Small intestine (tissue), 7 donors: ENCODE measurements around the gene WIZ. TPM values are rescaled to one million over a fixed set of nuclear protein-coding genes. Genes with fewer than 3 reads are reported as not detected.

Experiments used
- DNase-seq, 2 donors: peaks; one replicate each; pipeline versions ENCODE4 v3.0.0 to v3.0.0-alpha.2; 2013
- FAIRE-seq: peaks from 2 replicates; lab custom pipeline; 2012; peaks lifted over from hg19 to GRCh38; lab: Jason Lieb, UNC
- H3K27ac ChIP-seq, 3 donors: one replicate each; pipeline ENCODE4 v1.5.1; 2013; ENCODE audit warnings: low read length in 2 of 3, mild to moderate bottlenecking in 2 of 3, control low read depth in 1 of 3, inconsistent platforms in 1 of 3, low read depth in 1 of 3, moderate library complexity in 1 of 3
- H3K27me3 ChIP-seq, 3 donors: one replicate each; pipeline ENCODE4 v1.6.1; 2013; ENCODE audit warnings: low read length in 3 of 3, inconsistent platforms in 1 of 3; ENCODE audit not compliant: control insufficient read depth in 3 of 3, insufficient read depth in 3 of 3
- H3K36me3 ChIP-seq, 3 donors: one replicate each; pipeline ENCODE4 v1.6.1; 2013; ENCODE audit warnings: low read length in 3 of 3, inconsistent platforms in 1 of 3, low read depth in 1 of 3, mild to moderate bottlenecking in 1 of 3, moderate library complexity in 1 of 3; ENCODE audit not compliant: control insufficient read depth in 3 of 3, insufficient read depth in 2 of 3
- H3K4me1 ChIP-seq, 3 donors: one replicate each; pipeline ENCODE4 v1.6.1; 2013; ENCODE audit warnings: low read length in 2 of 3, inconsistent platforms in 1 of 3, low read depth in 1 of 3, mild to moderate bottlenecking in 1 of 3, moderate library complexity in 1 of 3; ENCODE audit not compliant: control insufficient read depth in 3 of 3, insufficient read depth in 2 of 3
- H3K4me3 ChIP-seq, 3 donors: one replicate each; pipeline ENCODE4 v1.5.1; 2013; ENCODE audit warnings: low read length in 3 of 3, control low read depth in 1 of 3, inconsistent platforms in 1 of 3, low read depth in 1 of 3, mild to moderate bottlenecking in 1 of 3, moderate library complexity in 1 of 3
- H3K9me3 ChIP-seq, 2 donors: one replicate each; pipeline ENCODE4 v1.6.1; 2013; ENCODE audit warnings: low read depth in 1 of 2, low read length in 1 of 2; ENCODE audit not compliant: control insufficient read depth in 2 of 2, insufficient read depth in 1 of 2
- WGBS, 3 donors: extraction: QIAGEN DNeasy Blood & Tissue Kit; methylation state at CpG; one replicate each; pipeline ENCODE4 v1.1.7; 2013; 5-methylcytosine and 5-hydroxymethylcytosine counted together
- polyA plus RNA-seq, 4 donors: library from polyadenylated mRNA; stranded (reverse) in 3 of 4; unstranded in 1 of 4; fragments of 200-250 nt in 3 of 4; fragments of 120-200 nt in 1 of 4; gene quantifications; one replicate each; pipeline versions ENCODE4 v1.2.1 to v1.2.3, GENCODE V29; 2013
- donor health status: healthy with polysubstance abuse.
- donor health status: control.
- donor health status: control.
- donor health status: Bipolar disorder and iron deficiency.
- donor health status: healthy.

WIZ gene
- polyA plus RNA-seq, 4 donors: 7.0 to 19.6 (median 15.5) TPM

GRCh38 chr19:15457701-15458484, 8.1 kb upstream of the WIZ start:
- Histone ChIP-seq H3K4me3 (no peak overlapping the region), H3K27me3 (peaks cover 3 to 74% (median 10%) of the 10 kb centered on the region in 3 donors)

GRCh38 chr19:15456871-15457700, 7.3 kb upstream of the WIZ start:
- H3K27ac ChIP-seq: no peak overlapping the region
- FAIRE-seq: no peak
- DNase-seq: peak; percentile 48 to 51
- peaks cover 0 to 5% (median 0%) of the 10 kb centered on the region in 3 donors for H3K36me3 ChIP-seq
- H3K4me1 ChIP-seq: peaks cover 0 to 6% (median 3%) of the 10 kb centered on the region in 3 donors
- WGBS, 3 donors: 11 to 38% (median 32%) methylated on average over 68 to 86 of the region's 86 CpGs
- H3K27me3 ChIP-seq: peaks cover 3 to 77% (median 10%) of the 10 kb centered on the region in 3 donors
- peaks cover 0 to under 1% of the 10 kb centered on the region in 2 donors for H3K9me3 ChIP-seq
- H3K4me3 ChIP-seq: no peak overlapping the region

More at GRCh38 chr19:15457701-15458484, 8.1 kb upstream of the WIZ start:
- Histone ChIP-seq H3K9me3 (no peaks in the 10 kb centered on the region), H3K36me3 (peaks cover 0 to 5% (median 0%) of the 10 kb centered on the region in 3 donors), H3K4me1 (peaks cover 0 to 1% (median 0%) of the 10 kb centered on the region in 3 donors), H3K27ac (no peak overlapping the region)
- WGBS, 3 donors: 13 to 34% (median 34%) methylated on average over 50 to 54 of the region's 54 CpGs
- FAIRE-seq (no peak), DNase-seq (no peak)

- DNase-seq (no peak), FAIRE-seq (no peak)
- Histone ChIP-seq H3K27me3 (peaks cover 3 to 77% (median 10%) of the 10 kb centered on the region in 3 donors), H3K4me1 (peaks cover 0 to 6% (median 3%) of the 10 kb centered on the region in 3 donors), H3K36me3 (peaks cover 0 to 5% (median 0%) of the 10 kb centered on the region in 3 donors), H3K4me3 (no peak overlapping the region), H3K9me3 (peaks cover 0 to 4% of the 10 kb centered on the region in 2 donors), H3K27ac (no peak overlapping the region)
- 46 to 60% (median 52%) methylated on average over 13 to 14 of the region's 14 CpGs for WGBS, 3 donors
These were observed 6.7 kb upstream of the WIZ start for GRCh38 chr19:15456441-15456840.

DNA sequence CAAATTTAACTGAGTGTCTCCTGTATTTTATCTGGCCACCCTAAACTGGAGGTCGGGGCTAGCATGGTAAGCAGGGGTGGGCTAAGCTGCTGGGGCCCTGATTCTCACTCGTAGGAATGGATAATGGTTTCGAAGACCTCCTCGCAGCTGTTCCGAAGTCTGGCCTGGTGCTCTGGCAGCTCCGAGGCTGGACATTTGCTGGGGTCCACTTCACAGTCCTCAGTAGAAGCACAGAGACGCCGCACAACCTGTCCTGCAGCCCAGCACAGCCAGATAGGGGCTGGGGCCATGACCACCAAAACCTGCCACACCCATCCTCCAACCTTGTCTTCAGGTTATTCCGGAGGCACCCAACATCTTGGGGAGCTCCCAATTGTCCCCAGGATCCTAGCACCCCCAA, 6.2 kb upstream of the WIZ start:
- no peak for FAIRE-seq

DNA sequence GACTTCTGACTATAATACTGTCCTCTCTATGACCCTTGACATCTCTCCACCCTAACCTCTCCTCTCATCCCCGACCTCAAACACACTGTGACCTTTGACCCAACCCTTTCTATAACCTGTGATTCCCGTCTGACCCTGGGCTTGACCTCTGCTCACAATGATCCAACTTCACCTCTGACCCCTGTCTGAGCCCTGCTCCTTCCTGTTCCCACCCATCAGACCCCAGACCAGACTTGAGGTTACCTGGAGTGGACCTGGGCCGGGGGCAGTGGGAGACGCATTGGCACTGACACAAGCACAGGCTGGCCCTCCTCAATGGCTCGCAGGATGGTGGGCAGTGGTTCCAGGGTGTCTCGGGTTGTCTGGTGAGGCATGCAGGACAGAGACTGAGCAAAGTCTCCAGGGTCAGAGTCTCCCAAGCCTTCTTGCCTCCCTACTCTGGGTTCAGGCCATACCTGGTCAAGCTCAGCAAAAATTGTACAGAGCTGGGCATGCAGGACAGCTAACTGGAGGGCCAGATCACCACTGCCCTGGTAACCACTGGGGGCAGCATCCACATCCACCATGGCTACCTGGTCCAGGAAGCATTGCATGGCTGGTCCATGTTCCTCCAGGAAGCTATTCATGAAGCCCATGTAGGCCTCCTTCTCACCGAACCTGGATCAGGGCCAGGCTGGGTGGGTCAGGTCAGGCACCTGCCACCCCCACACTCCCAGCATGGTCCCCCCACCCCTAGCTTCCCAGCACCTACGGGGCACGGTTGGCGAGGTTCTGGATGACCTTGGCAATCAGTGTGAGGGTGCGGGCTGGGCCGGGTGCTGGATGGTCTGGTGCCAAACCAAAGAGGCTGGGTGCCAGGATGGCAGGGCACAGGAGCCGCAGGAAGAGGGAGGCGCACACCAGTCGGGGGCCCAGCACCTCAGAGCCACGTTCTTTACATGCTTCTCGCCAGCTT, 4.4 kb upstream of the WIZ start:
- no peak for FAIRE-seq
- Histone ChIP-seq H3K27me3 (peaks cover 3 to 59% (median 10%) of the 10 kb centered on the region in 3 donors), H3K4me3 (no peak overlapping the region), H3K4me1 (peaks cover 0 to 6% (median 3%) of the 10 kb centered on the region in 3 donors), H3K27ac (no peak overlapping the region), H3K36me3 (peaks cover 0 to 5% (median 0%) of the 10 kb centered on the region in 3 donors), H3K9me3 (peaks cover 0 to 4% of the 10 kb centered on the region in 2 donors)
- DNase-seq: no peak
- WGBS, 3 donors: 39 to 80% (median 71%) methylated on average over 15 to 17 of the region's 17 CpGs

More for the DNA sequence above, 6.2 kb upstream of the WIZ start:
- H3K4me1 ChIP-seq: peaks cover 0 to 6% (median 3%) of the 10 kb centered on the region in 3 donors
- 80 to 92% (median 88%) methylated on average over 9 of the region's 9 CpGs for WGBS, 3 donors
- H3K4me3 ChIP-seq: no peak overlapping the region
- peaks cover 0 to 5% (median 0%) of the 10 kb centered on the region in 3 donors for H3K36me3 ChIP-seq
- no peak for DNase-seq
- H3K27ac ChIP-seq: no peak overlapping the region
- peaks cover 0 to 4% of the 10 kb centered on the region in 2 donors for H3K9me3 ChIP-seq
- H3K27me3 ChIP-seq: peaks cover 3 to 73% (median 10%) of the 10 kb centered on the region in 3 donors

DNA sequence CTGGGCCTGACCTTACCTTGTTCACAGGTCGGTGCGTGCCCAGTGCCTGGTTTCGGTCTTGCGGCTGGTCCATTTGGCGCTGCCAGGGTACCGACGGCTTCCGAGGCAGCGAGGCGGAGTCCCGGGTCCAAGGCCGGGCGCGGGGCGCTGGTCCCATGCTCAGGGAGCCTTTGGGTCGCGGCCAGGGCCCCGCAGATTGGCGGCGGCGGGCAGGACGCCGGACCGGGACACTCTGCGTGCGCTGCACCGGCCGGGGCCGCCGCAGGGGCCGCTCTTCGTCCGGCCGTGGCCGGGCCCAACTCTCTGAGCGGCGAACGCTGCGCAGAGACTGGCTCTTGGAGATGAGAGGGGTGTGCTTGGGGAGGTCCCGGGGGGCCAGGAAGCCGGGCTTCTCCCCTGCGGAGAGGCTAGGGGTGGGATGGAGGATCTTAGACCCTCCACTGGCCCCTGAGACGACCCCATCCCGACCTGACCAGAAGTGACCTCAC, 3.4 kb upstream of the WIZ start:
- H3K4me3 ChIP-seq: peak overlapping the region in 2 of 3 donors; percentile 28 to 47
- H3K27ac ChIP-seq: peak overlapping the region in 1 of 3 donors; percentile 49
- no peak for FAIRE-seq
- H3K27me3 ChIP-seq: peaks cover 3 to 51% (median 6%) of the 10 kb centered on the region in 3 donors
- peaks cover 0 to 5% (median 0%) of the 10 kb centered on the region in 3 donors for H3K36me3 ChIP-seq
- DNase-seq: no peak
- WGBS, 3 donors: 9 to 44% (median 29%) methylated on average over 36 to 44 of the region's 44 CpGs
- peaks cover 0 to 4% of the 10 kb centered on the region in 2 donors for H3K9me3 ChIP-seq
- peaks cover 0 to 10% (median 3%) of the 10 kb centered on the region in 3 donors for H3K4me1 ChIP-seq
